ENCODE measurements around the gene UBE2QL1. TPM values are rescaled to one million over a fixed set of nuclear protein-coding genes. Genes with fewer than 3 reads are reported as not detected.

Gene UBE2QL1
- total RNA-seq, 1 experiment from 2014 or later, result 0.50 TPM

DNA sequence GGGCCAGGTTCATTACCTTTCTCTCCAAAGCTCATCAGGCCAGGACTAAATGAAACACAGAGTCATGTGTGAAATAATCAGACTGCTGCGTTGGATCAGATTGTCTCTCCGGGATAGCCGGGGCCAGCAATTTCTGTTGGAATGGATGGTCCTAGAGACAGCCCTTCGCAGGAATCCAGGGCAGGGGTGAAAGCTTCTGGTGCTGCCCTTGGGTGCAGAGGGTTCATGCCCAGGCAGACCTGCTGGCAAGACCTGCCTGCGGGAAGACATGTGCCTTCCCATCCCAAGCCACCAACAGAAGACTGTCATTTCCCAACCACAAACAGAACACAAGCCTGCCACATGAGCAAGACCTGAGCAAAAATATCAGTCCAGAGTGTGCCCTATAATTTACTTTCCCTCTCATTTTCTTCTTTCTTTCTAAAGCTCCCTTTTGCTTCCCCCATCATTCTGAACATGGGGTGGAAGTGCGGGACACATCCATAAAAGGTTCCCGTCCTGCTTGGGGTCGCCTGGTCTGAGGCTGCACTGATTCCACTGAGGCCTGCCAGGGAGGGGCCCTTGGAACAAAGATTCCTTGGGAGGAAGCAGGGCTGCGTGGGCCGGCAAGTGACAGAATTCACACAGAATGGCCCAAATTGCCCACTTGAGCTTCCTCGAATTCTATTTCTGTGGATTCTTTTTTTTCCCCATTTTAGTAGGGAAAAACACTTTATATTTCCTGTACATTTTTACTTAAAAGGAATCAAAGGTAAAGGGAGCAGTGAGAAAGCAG is 57.3 kb downstream of the UBE2QL1 start (continued):
- TF ChIP-seq ETV6 (CRISPR knock-in tag; IDR thresholded peaks at IDR 0.05), result no peak
- TF ChIP-seq ZNF423 (CRISPR knock-in tag; IDR thresholded peaks at IDR 0.05), result no peak
- TF ChIP-seq, protein P1, sequence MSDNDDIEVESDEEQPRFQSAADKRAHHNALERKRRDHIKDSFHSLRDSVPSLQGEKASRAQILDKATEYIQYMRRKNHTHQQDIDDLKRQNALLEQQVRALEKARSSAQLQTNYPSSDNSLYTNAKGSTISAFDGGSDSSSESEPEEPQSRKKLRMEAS (CRISPR knock-in tag; IDR thresholded peaks at IDR 0.05), result no peak
- no peak for TF ChIP-seq TCF7 (CRISPR knock-in tag; IDR thresholded peaks at IDR 0.05; ENCODE audit: low read depth)
- TF ChIP-seq, protein P2, sequence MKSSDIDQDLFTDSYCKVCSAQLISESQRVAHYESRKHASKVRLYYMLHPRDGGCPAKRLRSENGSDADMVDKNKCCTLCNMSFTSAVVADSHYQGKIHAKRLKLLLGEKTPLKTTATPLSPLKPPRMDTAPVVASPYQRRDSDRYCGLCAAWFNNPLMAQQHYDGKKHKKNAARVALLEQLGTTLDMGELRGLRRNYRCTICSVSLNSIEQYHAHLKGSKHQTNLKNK (CRISPR knock-in tag; IDR thresholded peaks at IDR 0.05), result no peak
- TF ChIP-seq, protein P3, sequence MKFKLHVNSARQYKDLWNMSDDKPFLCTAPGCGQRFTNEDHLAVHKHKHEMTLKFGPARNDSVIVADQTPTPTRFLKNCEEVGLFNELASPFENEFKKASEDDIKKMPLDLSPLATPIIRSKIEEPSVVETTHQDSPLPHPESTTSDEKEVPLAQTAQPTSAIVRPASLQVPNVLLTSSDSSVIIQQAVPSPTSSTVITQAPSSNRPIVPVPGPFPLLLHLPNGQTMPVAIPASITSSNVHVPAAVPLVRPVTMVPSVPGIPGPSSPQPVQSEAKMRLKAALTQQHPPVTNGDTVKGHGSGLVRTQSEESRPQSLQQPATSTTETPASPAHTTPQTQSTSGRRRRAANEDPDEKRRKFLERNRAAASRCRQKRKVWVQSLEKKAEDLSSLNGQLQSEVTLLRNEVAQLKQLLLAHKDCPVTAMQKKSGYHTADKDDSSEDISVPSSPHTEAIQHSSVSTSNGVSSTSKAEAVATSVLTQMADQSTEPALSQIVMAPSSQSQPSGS (CRISPR knock-in tag; IDR thresholded peaks at IDR 0.05; ENCODE audit: borderline replicate concordance, low read depth), result no peak
- TF ChIP-seq, protein P4, sequence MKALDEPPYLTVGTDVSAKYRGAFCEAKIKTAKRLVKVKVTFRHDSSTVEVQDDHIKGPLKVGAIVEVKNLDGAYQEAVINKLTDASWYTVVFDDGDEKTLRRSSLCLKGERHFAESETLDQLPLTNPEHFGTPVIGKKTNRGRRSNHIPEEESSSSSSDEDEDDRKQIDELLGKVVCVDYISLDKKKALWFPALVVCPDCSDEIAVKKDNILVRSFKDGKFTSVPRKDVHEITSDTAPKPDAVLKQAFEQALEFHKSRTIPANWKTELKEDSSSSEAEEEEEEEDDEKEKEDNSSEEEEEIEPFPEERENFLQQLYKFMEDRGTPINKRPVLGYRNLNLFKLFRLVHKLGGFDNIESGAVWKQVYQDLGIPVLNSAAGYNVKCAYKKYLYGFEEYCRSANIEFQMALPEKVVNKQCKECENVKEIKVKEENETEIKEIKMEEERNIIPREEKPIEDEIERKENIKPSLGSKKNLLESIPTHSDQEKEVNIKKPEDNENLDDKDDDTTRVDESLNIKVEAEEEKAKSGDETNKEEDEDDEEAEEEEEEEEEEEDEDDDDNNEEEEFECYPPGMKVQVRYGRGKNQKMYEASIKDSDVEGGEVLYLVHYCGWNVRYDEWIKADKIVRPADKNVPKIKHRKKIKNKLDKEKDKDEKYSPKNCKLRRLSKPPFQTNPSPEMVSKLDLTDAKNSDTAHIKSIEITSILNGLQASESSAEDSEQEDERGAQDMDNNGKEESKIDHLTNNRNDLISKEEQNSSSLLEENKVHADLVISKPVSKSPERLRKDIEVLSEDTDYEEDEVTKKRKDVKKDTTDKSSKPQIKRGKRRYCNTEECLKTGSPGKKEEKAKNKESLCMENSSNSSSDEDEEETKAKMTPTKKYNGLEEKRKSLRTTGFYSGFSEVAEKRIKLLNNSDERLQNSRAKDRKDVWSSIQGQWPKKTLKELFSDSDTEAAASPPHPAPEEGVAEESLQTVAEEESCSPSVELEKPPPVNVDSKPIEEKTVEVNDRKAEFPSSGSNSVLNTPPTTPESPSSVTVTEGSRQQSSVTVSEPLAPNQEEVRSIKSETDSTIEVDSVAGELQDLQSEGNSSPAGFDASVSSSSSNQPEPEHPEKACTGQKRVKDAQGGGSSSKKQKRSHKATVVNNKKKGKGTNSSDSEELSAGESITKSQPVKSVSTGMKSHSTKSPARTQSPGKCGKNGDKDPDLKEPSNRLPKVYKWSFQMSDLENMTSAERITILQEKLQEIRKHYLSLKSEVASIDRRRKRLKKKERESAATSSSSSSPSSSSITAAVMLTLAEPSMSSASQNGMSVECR (CRISPR knock-in tag; IDR thresholded peaks at IDR 0.05; ENCODE audit: borderline replicate concordance), result no peak
- no peak for TF ChIP-seq ZBTB21 (CRISPR knock-in tag; IDR thresholded peaks at IDR 0.05; ENCODE audit: borderline replicate concordance)
- TF ChIP-seq, protein P5, sequence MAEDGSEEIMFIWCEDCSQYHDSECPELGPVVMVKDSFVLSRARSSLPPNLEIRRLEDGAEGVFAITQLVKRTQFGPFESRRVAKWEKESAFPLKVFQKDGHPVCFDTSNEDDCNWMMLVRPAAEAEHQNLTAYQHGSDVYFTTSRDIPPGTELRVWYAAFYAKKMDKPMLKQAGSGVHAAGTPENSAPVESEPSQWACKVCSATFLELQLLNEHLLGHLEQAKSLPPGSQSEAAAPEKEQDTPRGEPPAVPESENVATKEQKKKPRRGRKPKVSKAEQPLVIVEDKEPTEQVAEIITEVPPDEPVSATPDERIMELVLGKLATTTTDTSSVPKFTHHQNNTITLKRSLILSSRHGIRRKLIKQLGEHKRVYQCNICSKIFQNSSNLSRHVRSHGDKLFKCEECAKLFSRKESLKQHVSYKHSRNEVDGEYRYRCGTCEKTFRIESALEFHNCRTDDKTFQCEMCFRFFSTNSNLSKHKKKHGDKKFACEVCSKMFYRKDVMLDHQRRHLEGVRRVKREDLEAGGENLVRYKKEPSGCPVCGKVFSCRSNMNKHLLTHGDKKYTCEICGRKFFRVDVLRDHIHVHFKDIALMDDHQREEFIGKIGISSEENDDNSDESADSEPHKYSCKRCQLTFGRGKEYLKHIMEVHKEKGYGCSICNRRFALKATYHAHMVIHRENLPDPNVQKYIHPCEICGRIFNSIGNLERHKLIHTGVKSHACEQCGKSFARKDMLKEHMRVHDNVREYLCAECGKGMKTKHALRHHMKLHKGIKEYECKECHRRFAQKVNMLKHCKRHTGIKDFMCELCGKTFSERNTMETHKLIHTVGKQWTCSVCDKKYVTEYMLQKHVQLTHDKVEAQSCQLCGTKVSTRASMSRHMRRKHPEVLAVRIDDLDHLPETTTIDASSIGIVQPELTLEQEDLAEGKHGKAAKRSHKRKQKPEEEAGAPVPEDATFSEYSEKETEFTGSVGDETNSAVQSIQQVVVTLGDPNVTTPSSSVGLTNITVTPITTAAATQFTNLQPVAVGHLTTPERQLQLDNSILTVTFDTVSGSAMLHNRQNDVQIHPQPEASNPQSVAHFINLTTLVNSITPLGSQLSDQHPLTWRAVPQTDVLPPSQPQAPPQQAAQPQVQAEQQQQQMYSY (CRISPR knock-in tag; IDR thresholded peaks at IDR 0.05), result no peak
- no peak for TF ChIP-seq HMGA2 (CRISPR knock-in tag; IDR thresholded peaks at IDR 0.05)

DNA sequence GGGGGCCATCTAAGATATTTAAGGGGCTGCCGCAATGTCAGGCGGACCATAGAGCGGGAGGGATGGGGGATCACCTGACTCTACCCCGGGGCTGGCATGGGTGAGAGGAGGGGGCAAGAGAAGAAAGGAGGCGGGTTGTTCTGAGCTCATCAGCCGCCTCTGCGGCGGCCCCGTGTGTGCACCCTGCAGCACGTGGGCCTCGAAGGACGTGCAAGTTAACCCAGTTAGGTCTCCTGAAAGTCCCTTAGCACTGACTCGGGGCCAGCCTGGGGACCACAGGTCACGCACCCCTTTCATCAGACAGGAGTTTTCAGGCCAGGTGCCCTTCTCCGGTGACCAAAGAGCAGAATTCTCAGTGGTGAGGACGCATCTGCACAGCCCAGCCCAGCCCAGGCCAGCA is 58.0 kb downstream of the UBE2QL1 start:
- Mint-ChIP-seq H3K4me3 (no peak overlapping the region), H3K4me1 (no peaks in the 10 kb centered on the region), H3K27me3 (ENCODE audit: low read depth) (no peaks in the 10 kb centered on the region; the same call in 1 of the 2 replicates), H3K36me3 (0 out of 2 replicates have a peak, but pooled peaks cover 4% of the 10 kb centered on the region), H3K27ac (no peak overlapping the region), H3K9me3 (peaks cover 7% of the 10 kb centered on the region)
- DNase-seq (ENCODE audit: low spot score) (no peak), ATAC-seq (no peak)
- ChIA-PET CTCF (no interaction called here), POLR2A (no interaction called here)
- TF ChIP-seq RORB (CRISPR knock-in tag; IDR thresholded peaks at IDR 0.05), result no peak
- TF ChIP-seq, protein P6, sequence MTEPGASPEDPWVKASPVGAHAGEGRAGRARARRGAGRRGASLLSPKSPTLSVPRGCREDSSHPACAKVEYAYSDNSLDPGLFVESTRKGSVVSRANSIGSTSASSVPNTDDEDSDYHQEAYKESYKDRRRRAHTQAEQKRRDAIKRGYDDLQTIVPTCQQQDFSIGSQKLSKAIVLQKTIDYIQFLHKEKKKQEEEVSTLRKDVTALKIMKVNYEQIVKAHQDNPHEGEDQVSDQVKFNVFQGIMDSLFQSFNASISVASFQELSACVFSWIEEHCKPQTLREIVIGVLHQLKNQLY (CRISPR knock-in tag; IDR thresholded peaks at IDR 0.05), result no peak
- TF ChIP-seq, protein P1 (CRISPR knock-in tag; IDR thresholded peaks at IDR 0.05), result no peak

All from WTC11 (cell line).